PC-9 (cell line): ENCODE measurements around the gene KIF26B. TPM values are rescaled to one million over a fixed set of nuclear protein-coding genes. Genes with fewer than 3 reads are reported as not detected.

Experiments used
- BruUV-seq: library from RNA; stranded (reverse); fragments of 400-500 nt; replicated peaks from 2 replicates; lab custom pipeline; 2021; lab: Mats Ljungman, UMichigan
- CTCF ChIA-PET: fragments of 300-600 bp; sonication (Branson Sonifier 250); formaldehyde crosslinking; loops from one replicate; lab custom pipeline; 2022; ENCODE audit warnings: antibody characterized with exemption; lab: Charles Lee
- POLR2A ChIA-PET: fragments of 300-600 bp; sonication (Branson Sonifier 250); formaldehyde crosslinking; loops from one replicate; lab custom pipeline; 2022; ENCODE audit warnings: antibody characterized with exemption; ENCODE audit not compliant: unreplicated experiment; lab: Charles Lee
- DNase-seq, 2 experiments: peaks; one replicate each; pipeline versions ENCODE4 v3.0.0 to v3.0.0-alpha.2; 2015 to 2022; ENCODE audit warnings: mixed read lengths in 1 of 2
- H2AFZ ChIP-seq: fragments of 200-600 bp; sonication (generic); 2 replicates; pipeline ENCODE4 v1.8.1; 2017; ENCODE audit warnings: antibody characterized with exemption
- H3F3A ChIP-seq: fragments of 200-600 bp; sonication (generic); 2 replicates; pipeline ENCODE4 v1.8.1; 2017; ENCODE audit warnings: antibody characterized with exemption, mild to moderate bottlenecking, low read depth; ENCODE audit not compliant: insufficient read depth
- H3K27ac ChIP-seq: fragments of 200-600 bp; sonication (generic); 2 replicates; pipeline ENCODE4 v1.6.1; 2016; ENCODE audit warnings: mixed run types
- H3K27me3 ChIP-seq: fragments of 200-600 bp; sonication (generic); 2 replicates; pipeline ENCODE4 v1.6.1; 2016; ENCODE audit warnings: low read depth, mixed run types; ENCODE audit not compliant: insufficient read depth
- H3K36me3 ChIP-seq: fragments of 200-600 bp; sonication (generic); 2 replicates; pipeline ENCODE4 v1.6.1; 2016; ENCODE audit warnings: low read depth, mixed run types
- H3K4me1 ChIP-seq: fragments of 200-600 bp; sonication (generic); replicated peaks from 2 replicates; pipeline ENCODE4 v1.6.1; 2016; ENCODE audit warnings: mixed run types; ENCODE audit not compliant: insufficient read depth
- H3K4me2 ChIP-seq: fragments of 200-600 bp; sonication (generic); 2 replicates; pipeline ENCODE4 v1.6.1; 2017; ENCODE audit warnings: mixed run types
- H3K4me3 ChIP-seq: fragments of 200-600 bp; sonication (generic); 2 replicates; pipeline ENCODE4 v1.6.1; 2016; ENCODE audit warnings: mixed run types
- H3K79me2 ChIP-seq: fragments of 200-600 bp; sonication (generic); 2 replicates; pipeline ENCODE4 v1.6.1; 2017; ENCODE audit warnings: low read depth, mixed run types
- H3K9me2 ChIP-seq: fragments of 200-600 bp; sonication (generic); 2 replicates; pipeline ENCODE4 v1.8.1; 2017; ENCODE audit warnings: mild to moderate bottlenecking; ENCODE audit not compliant: insufficient read depth
- H3K9me3 ChIP-seq: fragments of 200-600 bp; sonication (generic); 2 replicates; pipeline ENCODE4 v1.8.1; 2016; ENCODE audit warnings: low read depth; ENCODE audit not compliant: insufficient read depth
- H4K20me1 ChIP-seq: fragments of 200-600 bp; sonication (generic); 2 replicates; pipeline ENCODE4 v1.8.1; 2017; ENCODE audit not compliant: insufficient read depth
- EZH2 ChIP-seq: fragments of 200-600 bp; sonication (generic); IDR thresholded peaks from 2 replicates; pipeline ENCODE4 v1.8.0; 2017; ENCODE audit warnings: antibody characterized with exemption, low read depth
- intact Hi-C: fragments of 100-400 bp; cut with micrococcal nuclease; formaldehyde crosslinking; loops from one replicate; pipeline ENCODE4 v1.10.0; 2022; ENCODE audit not compliant: unreplicated experiment
- total RNA-seq: library from RNA; stranded (reverse); gene quantifications from 2 replicates; pipeline ENCODE4 v1.2.3, GENCODE V29; 2021
- TF ChIP-seq, protein P1 (sequence below): fragments of 200-600 bp; sonication (generic); conservative IDR thresholded peaks from 2 replicates; pipeline ENCODE4 v1.6.1; 2017; ENCODE audit warnings: mixed run types, antibody characterized with exemption, mild to moderate bottlenecking, moderate library complexity

KIF26B gene
- total RNA-seq, 1 experiment from 2014 or later, result 0.11 TPM

DNA sequence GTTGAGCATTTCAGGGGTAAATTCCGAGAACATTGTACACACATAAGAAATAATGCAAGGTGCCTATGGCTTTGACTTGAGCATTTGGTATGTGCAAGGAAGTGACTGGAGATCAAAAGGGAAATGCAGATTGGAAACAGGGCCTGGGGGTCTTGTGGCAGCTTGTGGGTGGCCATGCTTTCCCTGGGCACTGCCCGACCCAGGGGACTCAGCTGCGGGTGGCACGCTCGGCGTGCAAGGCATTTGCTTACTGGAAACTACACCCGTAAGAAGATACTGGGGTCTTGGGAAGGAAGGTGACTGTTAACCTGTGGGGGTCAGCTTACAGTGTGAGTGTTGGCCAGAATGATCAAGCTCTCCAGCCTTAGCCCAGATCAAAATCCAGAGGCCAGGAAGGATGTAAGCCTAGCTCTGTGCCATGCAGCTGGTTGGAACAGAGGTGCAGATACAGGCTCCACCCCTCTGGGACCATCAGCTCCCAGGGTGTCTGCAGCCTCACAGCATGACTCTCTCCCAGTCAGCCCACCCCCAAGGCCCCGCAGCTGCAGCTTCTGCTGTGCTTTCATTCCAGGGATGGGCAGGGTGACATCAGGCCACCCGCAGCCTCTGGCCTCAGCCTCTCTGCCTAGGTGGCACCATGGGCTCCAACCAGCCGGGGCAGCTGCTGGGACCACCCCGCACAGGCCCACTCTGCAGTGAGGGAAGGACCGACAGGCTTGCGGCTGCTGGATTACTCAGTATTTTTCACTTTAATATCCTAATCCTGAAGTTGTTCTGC lies 55.1 kb downstream of the KIF26B start:
- CTCF ChIA-PET, result no interaction called here
- H2AFZ ChIP-seq, result no peak overlapping the region
- no peak overlapping the region for H3K27ac ChIP-seq
- no peaks in the 10 kb centered on the region for H4K20me1 ChIP-seq
- H3K9me3 ChIP-seq, result peaks cover 17% of the 10 kb centered on the region
- POLR2A ChIA-PET, result no interaction called here
- no peak for DNase-seq
- BruUV-seq, result no TSS peak
- peaks cover 63% of the 10 kb centered on the region for H3K27me3 ChIP-seq
- no peak overlapping the region for H3K4me3 ChIP-seq
- H3K9me2 ChIP-seq, result no peaks in the 10 kb centered on the region
- H3K79me2 ChIP-seq, result no peaks in the 10 kb centered on the region
- H3K4me2 ChIP-seq, result no peak overlapping the region
- TF ChIP-seq, protein P1, sequence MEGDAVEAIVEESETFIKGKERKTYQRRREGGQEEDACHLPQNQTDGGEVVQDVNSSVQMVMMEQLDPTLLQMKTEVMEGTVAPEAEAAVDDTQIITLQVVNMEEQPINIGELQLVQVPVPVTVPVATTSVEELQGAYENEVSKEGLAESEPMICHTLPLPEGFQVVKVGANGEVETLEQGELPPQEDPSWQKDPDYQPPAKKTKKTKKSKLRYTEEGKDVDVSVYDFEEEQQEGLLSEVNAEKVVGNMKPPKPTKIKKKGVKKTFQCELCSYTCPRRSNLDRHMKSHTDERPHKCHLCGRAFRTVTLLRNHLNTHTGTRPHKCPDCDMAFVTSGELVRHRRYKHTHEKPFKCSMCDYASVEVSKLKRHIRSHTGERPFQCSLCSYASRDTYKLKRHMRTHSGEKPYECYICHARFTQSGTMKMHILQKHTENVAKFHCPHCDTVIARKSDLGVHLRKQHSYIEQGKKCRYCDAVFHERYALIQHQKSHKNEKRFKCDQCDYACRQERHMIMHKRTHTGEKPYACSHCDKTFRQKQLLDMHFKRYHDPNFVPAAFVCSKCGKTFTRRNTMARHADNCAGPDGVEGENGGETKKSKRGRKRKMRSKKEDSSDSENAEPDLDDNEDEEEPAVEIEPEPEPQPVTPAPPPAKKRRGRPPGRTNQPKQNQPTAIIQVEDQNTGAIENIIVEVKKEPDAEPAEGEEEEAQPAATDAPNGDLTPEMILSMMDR, result no peak
- TF ChIP-seq EZH2, result no peak
- H3K36me3 ChIP-seq, result no peaks in the 10 kb centered on the region
- H3K4me1 ChIP-seq, result no peaks in the 10 kb centered on the region
- no peaks in the 10 kb centered on the region for H3F3A ChIP-seq
- intact Hi-C loops, result no loop called here

DNA sequence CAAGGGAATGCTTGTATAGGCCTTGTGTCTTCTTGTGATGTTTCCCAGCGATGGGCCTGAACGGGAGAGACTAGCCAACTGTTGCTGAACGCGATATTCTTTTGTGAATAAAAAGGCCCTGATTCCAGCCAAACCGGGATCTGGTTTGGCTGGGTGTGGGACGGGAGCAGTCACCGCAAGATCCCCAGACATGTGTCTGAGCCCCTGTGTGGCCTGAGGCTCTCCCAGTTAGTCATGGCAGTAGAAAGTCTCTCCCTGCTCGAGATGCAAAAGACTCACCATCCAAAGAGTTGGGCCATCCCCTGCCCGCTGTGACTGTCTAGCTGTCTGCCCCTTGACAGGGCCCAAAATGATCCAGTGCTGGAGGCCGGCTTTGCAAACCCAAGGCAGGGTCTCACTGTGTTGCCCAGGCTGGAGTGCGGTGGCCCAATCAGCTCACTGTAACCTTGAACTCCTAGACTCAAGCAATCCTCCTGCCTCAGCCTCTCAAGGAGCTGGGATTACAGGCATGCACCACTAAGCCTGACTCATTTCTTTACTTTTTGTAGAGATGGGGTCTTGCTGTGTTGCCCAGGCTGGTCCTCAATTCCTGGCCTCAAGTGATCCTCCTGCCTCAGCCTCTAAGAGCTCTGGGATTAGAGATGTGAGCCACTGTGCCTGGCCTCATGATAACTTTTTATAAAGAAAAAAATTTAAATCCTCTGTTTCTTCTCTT lies 56.4 kb downstream of the KIF26B start:
- no peaks in the 10 kb centered on the region for H3K79me2 ChIP-seq
- no peak for DNase-seq
- CTCF ChIA-PET, result no interaction called here
- no peaks in the 10 kb centered on the region for H3K36me3 ChIP-seq
- no TSS peak for BruUV-seq
- no peak overlapping the region for H3K4me2 ChIP-seq
- no peaks in the 10 kb centered on the region for H3F3A ChIP-seq
- POLR2A ChIA-PET, result no interaction called here
- no peaks in the 10 kb centered on the region for H3K4me1 ChIP-seq
- intact Hi-C loops, result no loop called here
- H4K20me1 ChIP-seq, result no peaks in the 10 kb centered on the region
- no peak overlapping the region for H2AFZ ChIP-seq
- no peak overlapping the region for H3K27ac ChIP-seq
- TF ChIP-seq EZH2, result no peak
- TF ChIP-seq, protein P1, result no peak
- H3K27me3 ChIP-seq, result peaks cover 74% of the 10 kb centered on the region
- no peaks in the 10 kb centered on the region for H3K9me2 ChIP-seq
- H3K9me3 ChIP-seq, result peaks cover 17% of the 10 kb centered on the region
- H3K4me3 ChIP-seq, result no peak overlapping the region

DNA sequence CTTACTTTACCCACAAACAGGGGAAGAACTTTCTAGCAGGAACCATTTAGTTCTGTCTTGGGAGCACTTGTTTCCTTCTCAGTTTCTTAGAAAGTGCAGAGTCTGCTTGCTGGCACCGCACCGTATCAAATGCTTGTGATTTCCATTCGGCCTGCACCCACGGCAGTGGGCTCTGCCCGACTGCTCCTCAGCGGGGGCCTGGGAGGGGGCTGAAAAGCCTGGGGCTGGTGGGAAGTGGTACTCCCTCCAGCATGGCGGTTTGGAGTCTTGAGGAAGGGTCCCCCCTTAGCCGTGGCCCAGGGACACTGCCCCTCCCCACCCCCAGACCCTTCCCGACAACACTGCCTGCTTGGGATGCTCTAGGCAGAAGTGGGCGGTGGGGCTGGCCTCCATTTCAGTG lies 57.0 kb downstream of the KIF26B start:
- Histone ChIP-seq H3K4me3 (no peak overlapping the region), H2AFZ (no peak overlapping the region), H3K27ac (no peak overlapping the region), H3K9me2 (no peaks in the 10 kb centered on the region), H3K36me3 (no peaks in the 10 kb centered on the region), H3K4me1 (no peaks in the 10 kb centered on the region), H3K9me3 (peaks cover 16% of the 10 kb centered on the region), H3K4me2 (no peak overlapping the region), H3K27me3 (peaks cover 79% of the 10 kb centered on the region), H3K79me2 (no peaks in the 10 kb centered on the region), H4K20me1 (no peaks in the 10 kb centered on the region), H3F3A (no peaks in the 10 kb centered on the region)
- ChIA-PET CTCF (no interaction called here), POLR2A (no interaction called here)
- DNase-seq, result no peak
- BruUV-seq, result no TSS peak
- TF ChIP-seq EZH2, result no peak
- TF ChIP-seq, protein P1, result no peak
- intact Hi-C loops, result no loop called here
